IPS-18c (cell line): ENCODE data around the gene RAPGEF6.
"Not testable (repeated sequence)": the region's sequence is repeated elsewhere in the genome, so short reads cannot be mapped to it uniquely, and the experiment has no call there.

Experiments
- H3K4me3 ChIP-seq: 2 replicates; pipeline ENCODE4 v1.7.0; 2013; ENCODE audit warnings: low read depth, mild to moderate bottlenecking, low read length, moderate library complexity; ENCODE audit not compliant: insufficient read depth
- H3K9me3 ChIP-seq: one replicate; pipeline ENCODE4 v1.6.1; 2013; ENCODE audit warnings: mild to moderate bottlenecking, low read length, moderate library complexity; ENCODE audit not compliant: control insufficient read depth, insufficient read depth

RAPGEF6 gene

GRCh38 chr5:131505237-131505908, 129.7 kb downstream of the RAPGEF6 start:
- H3K9me3 ChIP-seq, result no peaks in the 10 kb centered on the region
- no peak overlapping the region for H3K4me3 ChIP-seq

GRCh38 chr5:131496400-131496713, 138.7 kb downstream of the RAPGEF6 start:
- Histone ChIP-seq H3K4me3 (no peak overlapping the region), H3K9me3 (no peaks in the 10 kb centered on the region)

- H3K4me3 ChIP-seq, result no peak overlapping the region
- no peaks in the 10 kb centered on the region for H3K9me3 ChIP-seq
Measured at GRCh38 chr5:131495536-131496399, 139.3 kb downstream of the RAPGEF6 start.

- Histone ChIP-seq H3K9me3 (no peaks in the 10 kb centered on the region), H3K4me3 (no peak overlapping the region)
Measured at GRCh38 chr5:131491749-131492148, 143.3 kb downstream of the RAPGEF6 start.

- no peak overlapping the region for H3K4me3 ChIP-seq
- no peaks in the 10 kb centered on the region for H3K9me3 ChIP-seq
Measured at GRCh38 chr5:131488463-131488862, 146.6 kb downstream of the RAPGEF6 start.

- not testable (repeated sequence) for H3K9me3 ChIP-seq, H3K4me3 ChIP-seq
Measured at GRCh38 chr5:131487371-131487770, 147.7 kb downstream of the RAPGEF6 start.

GRCh38 chr5:131482617-131483016, 152.4 kb downstream of the RAPGEF6 start:
- Histone ChIP-seq H3K9me3 (no peaks in the 10 kb centered on the region), H3K4me3 (no peak overlapping the region)

DNA sequence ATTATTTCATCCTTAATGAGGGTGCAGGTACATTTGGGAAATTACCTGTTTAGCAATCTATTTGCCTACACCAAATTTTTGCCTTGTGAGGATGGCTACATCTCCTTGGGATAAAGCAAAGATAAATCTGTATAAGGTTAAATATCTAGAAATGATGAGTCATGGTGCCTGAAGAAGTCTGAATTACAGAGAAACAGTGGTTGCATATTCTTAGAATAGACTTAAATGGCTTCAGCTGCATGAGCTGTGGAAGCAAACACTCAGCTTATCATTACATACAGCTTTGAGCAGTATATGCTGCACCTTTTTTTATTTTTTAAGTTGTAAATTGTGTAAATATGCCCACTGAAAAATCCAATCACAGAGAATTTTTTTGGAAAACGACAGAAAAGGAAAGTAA, 153.5 kb downstream of the RAPGEF6 start:
- Histone ChIP-seq H3K4me3 (no peak overlapping the region), H3K9me3 (no peaks in the 10 kb centered on the region)

GRCh38 chr5:131475541-131475941, 159.5 kb downstream of the RAPGEF6 start:
- Histone ChIP-seq H3K4me3 (no peak overlapping the region), H3K9me3 (peaks cover 5% of the 10 kb centered on the region)

DNA sequence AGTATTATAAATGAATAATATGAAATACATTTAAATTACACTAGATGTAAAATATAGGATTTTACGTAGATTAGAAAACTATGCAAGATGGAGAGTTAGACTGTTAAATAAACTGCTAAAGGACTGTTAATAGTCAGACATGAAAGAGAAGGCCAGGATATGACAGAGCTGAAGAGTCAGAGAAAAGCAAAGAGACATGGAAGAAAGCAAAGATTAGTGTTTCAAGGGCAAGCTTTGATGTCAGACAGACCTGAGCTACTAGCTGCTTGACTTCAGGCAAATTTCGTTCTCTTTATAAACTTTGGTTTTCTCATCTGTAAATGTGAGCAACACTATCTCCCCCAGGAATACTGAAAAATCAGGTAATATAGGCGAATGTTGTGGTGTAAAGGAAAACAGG, 161.3 kb downstream of the RAPGEF6 start:
- Histone ChIP-seq H3K4me3 (no peak overlapping the region), H3K9me3 (peaks cover 5% of the 10 kb centered on the region)

DNA sequence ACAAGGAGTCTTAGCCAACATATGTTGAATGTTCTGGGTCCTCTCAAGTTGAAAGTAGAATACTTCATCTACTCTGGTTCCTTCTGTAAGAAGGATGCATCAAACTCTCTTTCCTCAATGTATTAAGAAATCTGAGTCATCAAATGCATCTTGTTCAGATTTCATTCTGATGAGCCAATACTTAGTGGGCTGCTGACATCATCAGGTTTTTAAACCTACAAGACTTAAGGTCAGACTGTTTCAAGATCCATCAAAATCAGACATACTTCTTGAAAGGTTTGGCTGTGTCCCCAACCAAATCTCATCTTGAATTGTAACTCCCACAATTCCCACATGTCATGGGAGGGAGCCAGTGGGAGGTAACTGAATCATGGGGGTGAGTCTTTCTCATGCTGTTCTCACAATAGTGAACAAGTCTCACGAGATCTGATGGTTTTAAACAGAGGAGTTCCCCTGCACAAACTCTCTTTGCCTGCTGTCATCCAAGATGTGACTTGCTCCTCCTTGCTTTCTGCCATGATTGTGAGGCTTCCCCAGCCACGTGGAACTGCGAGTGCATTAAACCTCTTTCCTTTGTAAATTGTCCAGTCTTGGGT, 168.8 kb downstream of the RAPGEF6 start:
- H3K9me3 ChIP-seq, result peaks cover 2% of the 10 kb centered on the region

DNA sequence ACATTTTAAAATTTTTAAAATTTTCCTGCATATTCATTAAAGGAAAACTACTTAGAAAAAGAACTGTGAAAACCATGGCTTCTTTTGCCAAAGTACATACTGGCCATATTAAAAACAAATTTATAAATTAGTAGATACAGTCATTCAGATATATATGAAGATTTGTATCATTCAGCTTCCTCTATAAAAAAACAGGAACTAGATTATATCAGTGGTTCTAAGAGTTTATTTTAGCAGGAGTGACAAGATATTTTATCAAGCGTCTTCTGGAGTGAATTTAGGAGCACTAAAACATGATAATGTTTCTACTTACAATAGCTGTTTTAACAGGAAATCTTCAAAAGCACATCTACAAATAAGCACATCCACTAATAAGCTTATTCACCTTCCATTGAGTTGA, 171.4 kb downstream of the RAPGEF6 start:
- H3K4me3 ChIP-seq, result no peak overlapping the region
- peaks cover 2% of the 10 kb centered on the region for H3K9me3 ChIP-seq

More for the DNA sequence above, 168.8 kb downstream of the RAPGEF6 start:
- no peak overlapping the region for H3K4me3 ChIP-seq

DNA sequence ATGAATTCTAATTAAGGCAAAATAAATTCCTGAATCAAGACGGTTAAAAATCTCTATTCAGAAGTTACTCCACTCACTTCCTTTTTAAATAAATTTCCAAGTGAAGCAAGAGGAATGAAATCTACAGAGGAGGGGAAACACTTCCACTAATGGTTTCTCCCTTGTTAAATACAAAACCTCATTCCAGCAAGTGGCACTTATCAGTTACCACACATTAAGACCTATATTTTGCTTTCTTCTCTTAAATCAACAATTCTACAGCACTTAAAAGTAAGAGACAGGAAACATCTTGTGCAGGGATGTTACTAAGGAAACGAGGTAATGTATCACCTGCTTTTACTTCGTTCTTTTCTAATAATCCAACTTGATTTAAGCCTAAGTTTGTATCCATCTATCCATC, 172.6 kb downstream of the RAPGEF6 start:
- no peaks in the 10 kb centered on the region for H3K9me3 ChIP-seq
- no peak overlapping the region for H3K4me3 ChIP-seq

- Histone ChIP-seq H3K4me3 (no peak overlapping the region), H3K9me3 (no peaks in the 10 kb centered on the region)
Measured at GRCh38 chr5:131461742-131462141, 173.3 kb downstream of the RAPGEF6 start.

GRCh38 chr5:131460867-131461572, 174.0 kb downstream of the RAPGEF6 start:
- H3K9me3 ChIP-seq, result no peaks in the 10 kb centered on the region
- no peak overlapping the region for H3K4me3 ChIP-seq

DNA sequence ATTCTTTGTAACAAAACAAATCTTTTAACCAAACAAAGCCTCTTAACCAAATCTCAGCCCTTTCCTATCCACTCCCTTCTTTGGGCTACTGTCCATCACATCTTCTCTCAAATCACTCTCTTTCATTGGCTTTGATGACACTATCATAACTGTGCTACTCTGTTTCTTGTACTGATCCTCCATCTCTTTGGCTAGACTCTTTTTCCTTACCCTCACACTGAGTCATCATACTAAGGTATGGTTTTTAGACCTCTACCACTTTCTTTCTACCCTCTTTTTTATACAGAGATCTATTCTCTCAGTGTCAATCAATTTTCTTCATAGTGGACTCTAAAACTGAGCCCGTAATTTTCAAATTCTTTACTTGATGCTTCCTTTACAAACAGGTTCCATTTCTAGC, 174.9 kb downstream of the RAPGEF6 start:
- H3K9me3 ChIP-seq, result no peaks in the 10 kb centered on the region
- H3K4me3 ChIP-seq, result no peak overlapping the region

GRCh38 chr5:131459216-131459615, 175.8 kb downstream of the RAPGEF6 start:
- no peak overlapping the region for H3K4me3 ChIP-seq
- H3K9me3 ChIP-seq, result no peaks in the 10 kb centered on the region

DNA sequence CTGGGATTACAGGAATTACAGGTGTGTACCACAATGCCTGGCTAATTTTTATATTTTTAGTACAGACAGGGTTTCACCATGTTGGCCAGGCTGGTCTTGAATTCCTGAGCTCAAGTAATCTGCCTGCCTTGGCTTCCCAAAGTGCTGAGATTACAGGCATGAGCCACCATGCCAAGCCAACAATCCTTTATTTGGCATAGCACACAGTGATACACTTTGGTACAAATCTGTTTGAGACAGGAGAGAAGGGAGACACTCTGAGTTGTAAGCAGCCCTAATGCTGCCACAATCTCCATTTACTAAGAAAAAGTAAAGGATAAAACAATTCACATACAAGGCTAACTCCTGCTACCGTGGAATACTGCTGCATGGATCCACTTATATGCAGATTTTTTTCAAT, 177.8 kb downstream of the RAPGEF6 start:
- Histone ChIP-seq H3K9me3 (no peaks in the 10 kb centered on the region), H3K4me3 (no peak overlapping the region)
